ENCODE data around the gene RNF130. TPM values are rescaled to one million over a fixed set of nuclear protein-coding genes. Genes with fewer than 3 reads are reported as not detected.

RNF130 gene
- total and polyA plus RNA-seq, 2 of the 13 experiments (the other 11 are each of a cell fraction or from before 2014, with no cell fraction given), result 28.2 to 28.3 TPM

DNA sequence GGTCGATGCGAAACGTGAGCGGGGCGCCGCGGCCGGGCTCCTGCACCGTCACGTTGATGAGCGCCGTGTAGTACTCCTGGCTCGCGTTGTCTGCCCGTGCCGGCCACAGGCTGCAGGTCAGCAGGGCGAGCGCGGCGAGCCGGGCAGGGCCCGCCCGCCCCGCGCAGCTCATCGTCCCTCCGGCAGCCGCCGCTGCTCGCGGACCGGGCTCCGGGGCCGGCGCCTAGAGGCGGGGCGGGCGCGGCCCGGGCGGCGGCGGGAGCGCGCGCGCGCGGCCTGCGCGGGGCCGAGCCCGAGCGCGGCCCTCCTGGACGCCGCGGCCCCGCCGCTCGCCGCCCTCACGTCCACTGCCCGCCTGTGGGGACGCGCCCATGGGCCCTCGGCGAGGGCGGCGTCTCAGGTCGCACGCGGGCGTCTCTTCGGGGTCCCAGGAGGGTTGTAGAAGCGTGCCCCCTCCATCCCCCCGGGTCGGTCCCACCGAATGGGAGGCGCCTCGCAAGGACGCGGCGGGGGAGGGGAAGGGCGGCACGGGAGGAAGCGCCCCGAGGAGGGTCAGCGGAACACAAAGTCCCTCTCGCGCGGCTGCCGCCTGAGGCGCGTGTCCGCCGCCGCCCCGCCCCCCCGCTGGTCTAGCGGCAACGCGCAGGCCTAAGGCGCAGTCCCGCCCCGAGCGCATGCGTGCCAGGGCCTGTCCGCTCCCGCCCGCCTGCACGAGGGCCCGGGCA lies at the start of gene RNF130 (continued):
- TF ChIP-seq, protein P1, sequence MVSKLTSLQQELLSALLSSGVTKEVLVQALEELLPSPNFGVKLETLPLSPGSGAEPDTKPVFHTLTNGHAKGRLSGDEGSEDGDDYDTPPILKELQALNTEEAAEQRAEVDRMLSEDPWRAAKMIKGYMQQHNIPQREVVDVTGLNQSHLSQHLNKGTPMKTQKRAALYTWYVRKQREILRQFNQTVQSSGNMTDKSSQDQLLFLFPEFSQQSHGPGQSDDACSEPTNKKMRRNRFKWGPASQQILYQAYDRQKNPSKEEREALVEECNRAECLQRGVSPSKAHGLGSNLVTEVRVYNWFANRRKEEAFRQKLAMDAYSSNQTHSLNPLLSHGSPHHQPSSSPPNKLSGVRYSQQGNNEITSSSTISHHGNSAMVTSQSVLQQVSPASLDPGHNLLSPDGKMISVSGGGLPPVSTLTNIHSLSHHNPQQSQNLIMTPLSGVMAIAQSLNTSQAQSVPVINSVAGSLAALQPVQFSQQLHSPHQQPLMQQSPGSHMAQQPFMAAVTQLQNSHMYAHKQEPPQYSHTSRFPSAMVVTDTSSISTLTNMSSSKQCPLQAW (CRISPR knock-in tag; IDR thresholded peaks at IDR 0.05), result 0 out of 2 replicates have a peak, but pooled peaks have one; percentile 18
- no peak for TF ChIP-seq ZNF781 (CRISPR knock-in tag; IDR thresholded peaks at IDR 0.05; ENCODE audit: borderline replicate concordance, not compliant biosample characterization)
- TF ChIP-seq, protein P2, sequence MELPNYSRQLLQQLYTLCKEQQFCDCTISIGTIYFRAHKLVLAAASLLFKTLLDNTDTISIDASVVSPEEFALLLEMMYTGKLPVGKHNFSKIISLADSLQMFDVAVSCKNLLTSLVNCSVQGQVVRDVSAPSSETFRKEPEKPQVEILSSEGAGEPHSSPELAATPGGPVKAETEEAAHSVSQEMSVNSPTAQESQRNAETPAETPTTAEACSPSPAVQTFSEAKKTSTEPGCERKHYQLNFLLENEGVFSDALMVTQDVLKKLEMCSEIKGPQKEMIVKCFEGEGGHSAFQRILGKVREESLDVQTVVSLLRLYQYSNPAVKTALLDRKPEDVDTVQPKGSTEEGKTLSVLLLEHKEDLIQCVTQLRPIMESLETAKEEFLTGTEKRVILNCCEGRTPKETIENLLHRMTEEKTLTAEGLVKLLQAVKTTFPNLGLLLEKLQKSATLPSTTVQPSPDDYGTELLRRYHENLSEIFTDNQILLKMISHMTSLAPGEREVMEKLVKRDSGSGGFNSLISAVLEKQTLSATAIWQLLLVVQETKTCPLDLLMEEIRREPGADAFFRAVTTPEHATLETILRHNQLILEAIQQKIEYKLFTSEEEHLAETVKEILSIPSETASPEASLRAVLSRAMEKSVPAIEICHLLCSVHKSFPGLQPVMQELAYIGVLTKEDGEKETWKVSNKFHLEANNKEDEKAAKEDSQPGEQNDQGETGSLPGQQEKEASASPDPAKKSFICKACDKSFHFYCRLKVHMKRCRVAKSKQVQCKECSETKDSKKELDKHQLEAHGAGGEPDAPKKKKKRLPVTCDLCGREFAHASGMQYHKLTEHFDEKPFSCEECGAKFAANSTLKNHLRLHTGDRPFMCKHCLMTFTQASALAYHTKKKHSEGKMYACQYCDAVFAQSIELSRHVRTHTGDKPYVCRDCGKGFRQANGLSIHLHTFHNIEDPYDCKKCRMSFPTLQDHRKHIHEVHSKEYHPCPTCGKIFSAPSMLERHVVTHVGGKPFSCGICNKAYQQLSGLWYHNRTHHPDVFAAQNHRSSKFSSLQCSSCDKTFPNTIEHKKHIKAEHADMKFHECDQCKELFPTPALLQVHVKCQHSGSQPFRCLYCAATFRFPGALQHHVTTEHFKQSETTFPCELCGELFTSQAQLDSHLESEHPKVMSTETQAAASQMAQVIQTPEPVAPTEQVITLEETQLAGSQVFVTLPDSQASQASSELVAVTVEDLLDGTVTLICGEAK (IDR thresholded peaks at IDR 0.05), result no peak
- TF ChIP-seq, protein P2 (CRISPR knock-in tag; IDR thresholded peaks at IDR 0.05), result peak; percentile 92
- TF ChIP-seq TMF1 (CRISPR knock-in tag; IDR thresholded peaks at IDR 0.05; ENCODE audit: low read depth), result peak; percentile 99
- no peak for TF ChIP-seq MAFG (CRISPR knock-in tag; IDR thresholded peaks at IDR 0.05)
- TF ChIP-seq, protein P3, sequence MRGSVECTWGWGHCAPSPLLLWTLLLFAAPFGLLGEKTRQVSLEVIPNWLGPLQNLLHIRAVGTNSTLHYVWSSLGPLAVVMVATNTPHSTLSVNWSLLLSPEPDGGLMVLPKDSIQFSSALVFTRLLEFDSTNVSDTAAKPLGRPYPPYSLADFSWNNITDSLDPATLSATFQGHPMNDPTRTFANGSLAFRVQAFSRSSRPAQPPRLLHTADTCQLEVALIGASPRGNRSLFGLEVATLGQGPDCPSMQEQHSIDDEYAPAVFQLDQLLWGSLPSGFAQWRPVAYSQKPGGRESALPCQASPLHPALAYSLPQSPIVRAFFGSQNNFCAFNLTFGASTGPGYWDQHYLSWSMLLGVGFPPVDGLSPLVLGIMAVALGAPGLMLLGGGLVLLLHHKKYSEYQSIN (CRISPR knock-in tag; IDR thresholded peaks at IDR 0.05; ENCODE audit: borderline replicate concordance), result no peak; the same call in 1 of the 2 replicates
- TF ChIP-seq MTF1 (CRISPR knock-in tag; IDR thresholded peaks at IDR 0.05), result peak; percentile 95
- TF ChIP-seq SYNCRIP (IDR thresholded peaks at IDR 0.05; ENCODE audit: insufficient read depth, low read depth, low read length), result no peak
- TF ChIP-seq, protein P4, sequence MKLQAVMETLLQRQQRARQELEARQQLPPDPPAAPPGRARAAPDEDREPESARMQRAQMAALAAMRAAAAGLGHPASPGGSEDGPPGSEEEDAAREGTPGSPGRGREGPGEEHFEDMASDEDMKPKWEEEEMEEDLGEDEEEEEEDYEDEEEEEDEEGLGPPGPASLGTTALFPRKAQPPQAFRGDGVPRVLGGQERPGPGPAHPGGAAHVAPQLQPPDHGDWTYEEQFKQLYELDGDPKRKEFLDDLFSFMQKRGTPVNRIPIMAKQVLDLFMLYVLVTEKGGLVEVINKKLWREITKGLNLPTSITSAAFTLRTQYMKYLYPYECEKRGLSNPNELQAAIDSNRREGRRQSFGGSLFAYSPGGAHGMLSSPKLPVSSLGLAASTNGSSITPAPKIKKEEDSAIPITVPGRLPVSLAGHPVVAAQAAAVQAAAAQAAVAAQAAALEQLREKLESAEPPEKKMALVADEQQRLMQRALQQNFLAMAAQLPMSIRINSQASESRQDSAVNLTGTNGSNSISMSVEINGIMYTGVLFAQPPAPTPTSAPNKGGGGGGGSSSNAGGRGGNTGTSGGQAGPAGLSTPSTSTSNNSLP (IDR thresholded peaks at IDR 0.05; ENCODE audit: low read depth, low read length), result no peak
- peak; percentile 98; the same call in 1 of the 2 replicates for TF ChIP-seq ZNF354B (CRISPR knock-in tag; IDR thresholded peaks at IDR 0.05)
- TF ChIP-seq, protein P5, sequence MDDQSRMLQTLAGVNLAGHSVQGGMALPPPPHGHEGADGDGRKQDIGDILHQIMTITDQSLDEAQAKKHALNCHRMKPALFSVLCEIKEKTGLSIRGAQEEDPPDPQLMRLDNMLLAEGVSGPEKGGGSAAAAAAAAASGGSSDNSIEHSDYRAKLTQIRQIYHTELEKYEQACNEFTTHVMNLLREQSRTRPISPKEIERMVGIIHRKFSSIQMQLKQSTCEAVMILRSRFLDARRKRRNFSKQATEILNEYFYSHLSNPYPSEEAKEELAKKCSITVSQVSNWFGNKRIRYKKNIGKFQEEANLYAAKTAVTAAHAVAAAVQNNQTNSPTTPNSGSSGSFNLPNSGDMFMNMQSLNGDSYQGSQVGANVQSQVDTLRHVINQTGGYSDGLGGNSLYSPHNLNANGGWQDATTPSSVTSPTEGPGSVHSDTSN (CRISPR knock-in tag; IDR thresholded peaks at IDR 0.05; ENCODE audit: borderline replicate concordance), result peak; percentile 95
- peak; percentile 35; the same call in 1 of the 2 replicates for TF ChIP-seq ARNTL (CRISPR knock-in tag; IDR thresholded peaks at IDR 0.05)
